ENCODE data around the gene MTG1.
A peak's percentile ranks its signal among the peaks of the same experiment; 100 is the strongest.
"Not testable (repeated sequence)": the region's sequence is repeated elsewhere in the genome, so short reads cannot be mapped to it uniquely, and the experiment has no call there.

MTG1 gene

GRCh38 chr10:133415752-133416151 is 21.8 kb downstream of the MTG1 start:
- peaks cover 50% of the 10 kb centered on the region for H3K36me3 Mint-ChIP-seq (ENCODE audit: low read depth)
- no peak for DNase-seq

DNA sequence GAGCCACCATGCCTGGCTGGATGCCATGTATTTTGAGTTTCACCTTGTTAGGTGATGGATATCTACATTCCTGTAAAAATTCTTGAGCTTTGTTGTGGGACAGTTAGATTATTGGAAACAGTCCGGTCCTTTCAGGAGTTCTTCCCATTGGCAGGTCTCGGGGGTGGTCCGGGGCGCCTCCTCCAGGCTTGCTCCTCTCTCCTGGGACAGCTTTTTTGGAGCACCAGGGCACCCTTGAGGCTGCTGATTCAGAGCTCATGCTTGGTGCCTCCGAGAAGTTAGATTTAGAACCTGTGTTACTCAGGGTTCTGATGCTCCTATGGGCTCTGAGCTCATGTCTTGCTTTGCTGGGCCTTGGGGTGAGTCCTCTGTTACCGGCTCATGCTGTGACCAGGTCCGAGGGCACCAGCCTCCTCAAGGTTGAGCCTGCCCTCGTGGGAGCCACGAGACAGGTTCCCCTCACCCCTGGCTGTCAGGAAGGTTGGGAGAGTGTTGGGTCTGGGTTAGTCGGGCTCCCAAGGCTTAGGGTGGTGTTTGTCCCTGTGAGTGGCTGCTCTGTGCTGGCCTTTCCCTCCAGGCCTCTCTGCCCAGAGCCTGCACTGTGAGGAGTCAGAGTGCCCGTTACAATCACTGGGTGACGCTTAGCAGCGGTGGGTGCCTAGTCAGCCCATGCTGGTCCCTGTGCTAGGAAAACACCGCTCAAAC is 24.5 kb downstream of the MTG1 start:
- no peak for DNase-seq
- no peak for ATAC-seq

More at GRCh38 chr10:133415752-133416151, 21.8 kb downstream of the MTG1 start:
- no peak for ATAC-seq
- H3K27ac Mint-ChIP-seq = no peak overlapping the region
- no peaks in the 10 kb centered on the region for H3K27me3 Mint-ChIP-seq
- H3K4me3 Mint-ChIP-seq = no peak overlapping the region
- peaks cover 24% of the 10 kb centered on the region for H3K9me3 Mint-ChIP-seq
- H3K4me1 Mint-ChIP-seq = peaks cover 10% of the 10 kb centered on the region

DNA sequence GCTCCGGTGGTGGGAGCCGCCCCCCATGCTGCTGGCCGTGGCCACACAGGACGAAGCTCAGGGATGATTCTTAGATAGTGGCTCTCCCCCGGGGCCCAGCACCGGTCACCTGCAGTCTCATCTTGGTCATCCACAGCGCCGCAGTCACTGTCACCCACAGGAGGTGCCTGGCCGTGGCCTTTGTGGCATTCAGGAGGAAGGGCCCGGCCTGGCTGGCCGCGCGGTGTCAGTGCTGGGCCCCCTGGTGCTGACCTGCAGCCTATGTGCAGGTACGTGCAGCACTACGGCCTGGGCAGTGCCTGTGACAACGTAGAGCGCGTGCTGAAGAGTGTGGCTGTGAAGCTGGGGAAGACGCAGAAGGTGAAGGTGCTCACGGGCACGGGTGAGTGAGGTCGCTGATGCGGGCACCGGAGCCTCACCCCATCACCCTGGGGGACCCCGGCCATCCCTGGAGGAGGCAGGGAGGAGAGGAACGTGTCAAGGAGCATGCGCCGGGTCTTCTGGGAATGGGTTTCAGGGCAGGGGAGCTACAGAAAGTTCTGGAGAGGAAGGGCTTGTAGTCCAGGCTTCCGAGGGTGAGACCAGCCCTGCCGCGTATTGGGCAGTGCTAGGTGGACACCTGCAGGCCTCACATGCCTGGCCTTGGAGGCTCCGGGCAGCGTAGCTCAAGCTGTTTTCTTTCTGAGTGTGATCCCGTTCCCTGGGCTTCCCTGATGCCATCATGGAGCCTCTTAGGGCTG is 25.4 kb downstream of the MTG1 start:
- DNase-seq (no peak), ATAC-seq (no peak)
- H3K36me3 Mint-ChIP-seq (ENCODE audit: low read depth) = peaks cover 22% of the 10 kb centered on the region
- H3K9me3 Mint-ChIP-seq = peaks cover 7% of the 10 kb centered on the region
- peaks cover 2% of the 10 kb centered on the region for H3K4me1 Mint-ChIP-seq
- peaks cover 3% of the 10 kb centered on the region for H3K27me3 Mint-ChIP-seq
- H3K4me3 Mint-ChIP-seq = no peak overlapping the region
- H3K27ac Mint-ChIP-seq = no peak overlapping the region

More for the DNA sequence above, 24.5 kb downstream of the MTG1 start:
- Mint-ChIP-seq H3K4me1 (no peaks in the 10 kb centered on the region), H3K36me3 (ENCODE audit: low read depth) (peaks cover 26% of the 10 kb centered on the region), H3K4me3 (no peak overlapping the region), H3K27ac (no peak overlapping the region), H3K9me3 (peaks cover 7% of the 10 kb centered on the region), H3K27me3 (peaks cover 3% of the 10 kb centered on the region)

DNA sequence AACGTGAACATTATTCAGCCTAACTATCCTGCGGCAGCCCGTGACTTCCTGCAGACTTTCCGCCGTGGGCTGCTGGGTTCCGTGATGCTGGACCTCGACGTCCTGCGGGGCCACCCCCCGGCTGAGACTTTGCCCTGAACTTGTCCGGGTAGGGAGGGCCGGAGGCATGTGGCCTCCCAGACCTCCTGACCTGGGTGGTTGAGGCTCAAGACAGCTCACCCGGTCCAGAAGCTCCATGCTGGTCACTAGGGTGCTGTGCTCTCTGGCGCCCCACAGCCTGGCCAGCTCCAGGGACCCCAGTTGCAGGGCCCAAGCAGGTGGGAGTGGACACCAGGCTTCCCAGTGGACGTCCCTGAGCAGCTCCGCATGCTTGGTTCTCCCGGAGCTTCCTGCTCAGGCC is 26.1 kb downstream of the MTG1 start:
- Mint-ChIP-seq H3K4me3 (no peak overlapping the region), H3K4me1 (peaks cover 2% of the 10 kb centered on the region), H3K27ac (no peak overlapping the region), H3K27me3 (peaks cover 3% of the 10 kb centered on the region), H3K9me3 (peaks cover 7% of the 10 kb centered on the region), H3K36me3 (ENCODE audit: low read depth) (peaks cover 19% of the 10 kb centered on the region)
- ATAC-seq (no peak), DNase-seq (no peak)

DNA sequence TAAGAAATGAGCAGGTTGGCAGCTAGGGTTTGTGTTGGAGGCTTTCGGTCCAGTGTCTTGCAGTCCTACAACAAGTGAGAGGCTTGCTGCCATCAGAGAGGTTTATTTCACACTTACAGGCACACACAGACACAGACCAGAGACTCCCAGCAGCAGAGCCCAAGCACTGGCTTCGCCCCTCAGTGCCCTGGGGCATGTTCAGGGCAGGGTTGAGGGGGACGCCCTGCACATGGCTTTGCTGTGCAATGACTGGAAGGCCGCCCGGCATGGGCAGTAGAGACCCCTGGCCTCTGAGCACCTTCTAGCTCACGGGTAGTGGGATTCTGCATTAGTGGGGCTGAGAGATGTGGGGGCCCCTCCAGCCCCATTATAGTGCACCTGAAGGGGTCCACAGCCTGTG is 26.6 kb downstream of the MTG1 start:
- H3K27ac Mint-ChIP-seq = no peak overlapping the region
- peaks cover 2% of the 10 kb centered on the region for H3K4me1 Mint-ChIP-seq
- ATAC-seq (no peak), DNase-seq (no peak)
- H3K9me3 Mint-ChIP-seq = peaks cover 2% of the 10 kb centered on the region
- no peak overlapping the region for H3K4me3 Mint-ChIP-seq
- H3K27me3 Mint-ChIP-seq = peaks cover 3% of the 10 kb centered on the region
- peaks cover 14% of the 10 kb centered on the region for H3K36me3 Mint-ChIP-seq (ENCODE audit: low read depth)

GRCh38 chr10:133421336-133422222 is 27.6 kb downstream of the MTG1 start:
- ATAC-seq = no peak
- H3K4me1 Mint-ChIP-seq = peaks cover 2% of the 10 kb centered on the region
- no peak for DNase-seq
- H3K27me3 Mint-ChIP-seq = peaks cover 3% of the 10 kb centered on the region
- peaks cover 8% of the 10 kb centered on the region for H3K36me3 Mint-ChIP-seq (ENCODE audit: low read depth)
- no peak overlapping the region for H3K27ac Mint-ChIP-seq
- no peak overlapping the region for H3K4me3 Mint-ChIP-seq
- no peaks in the 10 kb centered on the region for H3K9me3 Mint-ChIP-seq

DNA sequence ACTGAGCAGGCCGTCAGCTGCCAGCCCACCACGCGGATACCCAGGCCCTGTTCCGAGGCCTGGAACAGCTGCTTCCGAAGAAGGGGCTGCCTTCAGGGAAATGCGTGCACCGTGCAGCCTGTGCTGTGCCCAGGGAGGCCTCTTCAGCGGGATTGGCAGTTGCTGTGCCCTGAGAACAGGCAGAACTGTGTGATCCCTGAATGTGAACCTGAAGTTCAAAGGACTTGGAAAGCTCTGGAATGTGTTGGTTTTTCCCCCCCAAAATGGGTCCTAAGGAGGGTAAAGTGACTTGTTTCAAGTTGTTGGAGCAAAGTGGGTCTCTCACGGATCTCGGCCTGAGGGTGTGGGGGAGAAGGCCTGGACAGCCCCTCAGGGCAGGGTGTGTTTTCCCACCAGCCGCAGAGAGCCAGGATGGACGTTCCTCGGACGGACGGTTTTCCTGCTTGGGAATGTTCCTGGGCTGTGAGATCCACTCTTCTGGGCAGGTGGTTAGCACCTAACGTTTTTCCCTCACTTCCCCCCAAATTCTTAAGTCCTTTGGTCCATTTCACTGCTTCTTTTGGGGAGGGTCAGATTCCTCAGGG is 28.4 kb downstream of the MTG1 start:
- Mint-ChIP-seq H3K4me3 (peak overlapping the region; percentile 24), H3K27ac (no peak overlapping the region), H3K9me3 (no peaks in the 10 kb centered on the region), H3K36me3 (ENCODE audit: low read depth) (peaks cover 8% of the 10 kb centered on the region), H3K27me3 (peaks cover 3% of the 10 kb centered on the region), H3K4me1 (peaks cover 2% of the 10 kb centered on the region)
- ATAC-seq (no peak), DNase-seq (no peak)

DNA sequence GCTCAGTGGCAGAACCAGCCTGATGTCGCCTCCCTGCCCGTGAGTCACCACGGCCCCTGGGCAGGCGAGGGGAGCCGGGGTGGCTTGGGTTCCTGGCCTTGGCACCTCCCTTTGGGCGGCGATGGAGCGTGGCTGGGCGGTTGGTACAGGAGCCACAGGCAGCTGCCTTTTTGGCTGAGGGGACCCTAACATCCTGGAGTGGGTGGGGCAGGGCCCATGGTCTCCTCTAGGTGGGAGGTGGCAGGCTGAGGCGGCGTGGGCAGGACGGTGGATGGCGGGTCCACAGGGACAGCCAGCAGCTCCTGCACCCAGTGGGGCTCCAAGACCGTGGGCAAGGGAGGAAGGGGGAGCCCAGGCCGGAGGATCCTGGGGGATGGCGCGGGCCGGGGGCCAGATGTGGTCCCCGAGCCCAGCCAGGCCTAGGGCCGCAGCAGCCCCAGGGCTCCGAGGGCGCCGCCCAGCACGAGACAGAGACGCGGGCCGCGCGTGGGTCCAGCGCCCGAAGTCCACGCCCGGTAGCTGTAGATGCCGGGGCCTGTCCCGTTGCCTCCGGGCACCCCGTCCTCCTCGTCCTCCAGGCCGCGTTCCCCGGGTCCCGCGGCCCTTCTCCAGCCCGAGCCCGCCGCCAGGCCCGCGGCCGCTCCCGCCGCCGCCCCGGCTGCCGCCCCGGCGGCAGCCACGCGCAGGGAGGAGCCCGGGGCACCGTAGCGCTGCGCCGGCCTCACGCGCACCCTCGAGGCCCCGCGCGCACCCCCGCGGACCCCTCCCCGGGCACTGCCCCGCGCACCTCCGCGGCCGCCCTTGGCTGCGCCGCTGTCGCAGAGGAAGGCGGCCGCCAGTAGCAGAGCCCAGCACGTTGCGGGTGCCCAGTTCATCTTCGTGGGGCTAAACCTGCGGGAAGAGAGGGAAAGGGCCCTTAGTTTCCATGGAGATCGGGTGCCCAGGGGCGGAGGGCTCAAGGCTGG is 29.1 kb downstream of the MTG1 start:
- ATAC-seq (peak; percentile 41), DNase-seq (no peak)
- H3K27me3 Mint-ChIP-seq = peaks cover 3% of the 10 kb centered on the region
- H3K36me3 Mint-ChIP-seq (ENCODE audit: low read depth) = peaks cover 8% of the 10 kb centered on the region
- peak overlapping the region; percentile 29 for H3K4me3 Mint-ChIP-seq
- H3K9me3 Mint-ChIP-seq = peaks cover under 1% of the 10 kb centered on the region
- peaks cover 2% of the 10 kb centered on the region for H3K4me1 Mint-ChIP-seq
- no peak overlapping the region for H3K27ac Mint-ChIP-seq

- H3K27me3 Mint-ChIP-seq; H3K4me3 Mint-ChIP-seq; DNase-seq; H3K36me3 Mint-ChIP-seq (ENCODE audit: low read depth); ATAC-seq; H3K27ac Mint-ChIP-seq; H3K4me1 Mint-ChIP-seq; H3K9me3 Mint-ChIP-seq: not testable (repeated sequence)
These were observed 30.1 kb downstream of the MTG1 start for GRCh38 chr10:133424102-133424501.

DNA sequence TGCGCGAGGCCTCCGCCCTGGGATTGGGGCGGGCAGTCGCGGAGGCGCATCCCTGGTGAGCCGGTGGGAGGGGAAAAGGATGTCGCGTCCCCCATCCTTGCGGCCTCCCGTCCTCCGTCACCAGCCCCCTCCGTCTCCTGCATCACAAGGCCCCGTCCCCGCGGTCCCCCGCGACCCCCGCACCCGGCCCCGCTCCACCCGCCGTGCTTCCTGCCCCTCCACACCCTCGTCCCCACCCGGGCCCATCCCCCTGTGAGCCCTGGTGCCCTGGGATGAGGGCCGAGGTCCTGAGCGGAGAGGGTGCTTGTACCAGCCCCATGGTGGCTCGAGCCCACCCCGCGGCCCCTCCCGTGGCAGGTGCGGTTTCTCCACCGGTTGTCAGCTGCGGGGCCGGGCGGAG is 30.6 kb downstream of the MTG1 start, which contains the start of gene SPRN:
Gene SPRN, minus strand, starts transcription at position 25 of the 400 bp plus-strand sequence. CDS start 944 bp downstream, outside the sequence.
- not testable (repeated sequence) for H3K27ac Mint-ChIP-seq; ATAC-seq; H3K4me1 Mint-ChIP-seq; H3K9me3 Mint-ChIP-seq; H3K27me3 Mint-ChIP-seq; DNase-seq; H3K36me3 Mint-ChIP-seq (ENCODE audit: low read depth)
- H3K4me3 Mint-ChIP-seq = peak within 1 kb of the TSS; percentile 29

DNA sequence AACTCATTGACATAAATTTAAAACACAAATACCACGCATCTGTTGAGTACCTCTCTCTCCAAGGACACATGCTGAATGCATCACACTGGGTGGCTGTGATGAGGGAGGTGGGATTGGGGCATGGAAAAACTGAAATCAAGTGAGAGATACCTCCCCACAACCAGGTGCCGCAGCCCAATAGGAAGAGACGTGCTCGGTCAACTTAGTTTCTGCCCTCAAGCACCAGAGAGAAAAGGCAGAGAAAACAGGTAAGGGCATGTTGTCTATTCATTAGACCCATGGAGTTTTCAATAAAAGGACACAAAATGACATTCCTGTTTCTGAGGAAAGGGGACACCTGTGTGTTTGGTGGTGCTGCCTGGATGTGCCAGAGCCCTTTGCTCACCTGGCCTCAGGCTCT is 35.6 kb downstream of the MTG1 start:
- not testable (repeated sequence) for ATAC-seq; H3K36me3 Mint-ChIP-seq (ENCODE audit: low read depth); H3K4me1 Mint-ChIP-seq

GRCh38 chr10:133431888-133432613 is 38.1 kb downstream of the MTG1 start:
- H3K4me1 Mint-ChIP-seq; H3K36me3 Mint-ChIP-seq (ENCODE audit: low read depth); H3K27me3 Mint-ChIP-seq; H3K27ac Mint-ChIP-seq; H3K9me3 Mint-ChIP-seq; H3K4me3 Mint-ChIP-seq; DNase-seq: not testable (repeated sequence)
- ATAC-seq = peak; percentile 36

More for the DNA sequence above, 35.6 kb downstream of the MTG1 start:
- H3K27me3 Mint-ChIP-seq, H3K27ac Mint-ChIP-seq, DNase-seq, H3K9me3 Mint-ChIP-seq, H3K4me3 Mint-ChIP-seq: not testable (repeated sequence)

- DNase-seq; H3K4me1 Mint-ChIP-seq; H3K36me3 Mint-ChIP-seq (ENCODE audit: low read depth); H3K27me3 Mint-ChIP-seq; ATAC-seq; H3K27ac Mint-ChIP-seq; H3K9me3 Mint-ChIP-seq; H3K4me3 Mint-ChIP-seq: not testable (repeated sequence)
These were observed 38.8 kb downstream of the MTG1 start for GRCh38 chr10:133432789-133433188.

Measured in activated naive CD8-positive, alpha-beta T cell treated with anti-CD3 and anti-CD28 coated beads, Interleukin-2, amount 50 U/mL, for 24 hours (primary cell).